ENCODE results near the gene CRABP1.

- TF ChIP-seq CTCF (IDR thresholded peaks at IDR 0.05) (no peak), POLR2A (IDR thresholded peaks at IDR 0.05) (no peak), POLR2AphosphoS5 (IDR thresholded peaks at IDR 0.05) (no peak)
These were observed 54.9 kb downstream of the CRABP1 start for GRCh38 chr15:78394981-78395616.
